ENCODE results near the gene OOSP2. TPM values are rescaled to one million over a fixed set of nuclear protein-coding genes. Genes with fewer than 3 reads are reported as not detected.
"Not testable (repeated sequence)": the region's sequence is repeated elsewhere in the genome, so short reads cannot be mapped to it uniquely, and the experiment has no call there.

OOSP2 gene
- total RNA-seq, 1 donor from 2014 or later, result not detected

GRCh38 chr11:60005360-60005759 lies 34.8 kb upstream of the OOSP2 start:
- intact Hi-C loops (cut with DNase I), result no loop called here
- no peak overlapping the region for H3K27ac ChIP-seq
- no peak for DNase-seq (ENCODE audit: low spot score in 2 of 2)
- H3K36me3 ChIP-seq, result no peaks in the 10 kb centered on the region
- no peaks in the 10 kb centered on the region for H3K27me3 ChIP-seq
- H3K4me1 ChIP-seq, result no peaks in the 10 kb centered on the region
- no peaks in the 10 kb centered on the region for H3K9me3 ChIP-seq
- H3K4me3 ChIP-seq, result no peak overlapping the region
- no peak for TF ChIP-seq CTCF (IDR thresholded peaks at IDR 0.05)

- Histone ChIP-seq H3K4me3 (no peak within 1 kb of the TSS), H3K36me3 (no peaks in the 10 kb centered on the region), H3K27ac (no peak within 1 kb of the TSS), H3K9me3 (no peaks in the 10 kb centered on the region), H3K27me3 (no peaks in the 10 kb centered on the region), H3K4me1 (no peaks in the 10 kb centered on the region)
- no peak for DNase-seq (ENCODE audit: low spot score in 2 of 2)
- TF ChIP-seq CTCF (IDR thresholded peaks at IDR 0.05), result no peak
- intact Hi-C loops (cut with DNase I), result no loop called here
These were observed 23.3 kb upstream of the OOSP2 start, which contains the start of gene OOSP4B for GRCh38 chr11:60016881-60017280. Gene OOSP4B, plus strand, starts transcription at chr11:60017181.

GRCh38 chr11:60018058-60018457 lies 22.2 kb upstream of the OOSP2 start:
- no peaks in the 10 kb centered on the region for H3K9me3 ChIP-seq
- H3K36me3 ChIP-seq, result no peaks in the 10 kb centered on the region
- no peaks in the 10 kb centered on the region for H3K27me3 ChIP-seq
- TF ChIP-seq CTCF (IDR thresholded peaks at IDR 0.05), result no peak
- no peak for DNase-seq (ENCODE audit: low spot score in 2 of 2)
- H3K27ac ChIP-seq, result no peak overlapping the region
- intact Hi-C loops (cut with DNase I), result no loop called here
- no peaks in the 10 kb centered on the region for H3K4me1 ChIP-seq
- no peak overlapping the region for H3K4me3 ChIP-seq

GRCh38 chr11:60020376-60020775 lies 19.8 kb upstream of the OOSP2 start:
- H3K27ac ChIP-seq; intact Hi-C loops (cut with DNase I); H3K27me3 ChIP-seq; H3K36me3 ChIP-seq; H3K4me1 ChIP-seq; H3K9me3 ChIP-seq; H3K4me3 ChIP-seq; DNase-seq (ENCODE audit: low spot score in 2 of 2): not testable (repeated sequence)

GRCh38 chr11:60029015-60029632 lies 11.1 kb upstream of the OOSP2 start:
- H3K4me3 ChIP-seq, result no peak overlapping the region
- no peaks in the 10 kb centered on the region for H3K36me3 ChIP-seq
- no peaks in the 10 kb centered on the region for H3K27me3 ChIP-seq
- no peak overlapping the region for H3K27ac ChIP-seq
- no peak for TF ChIP-seq CTCF (IDR thresholded peaks at IDR 0.05)
- H3K9me3 ChIP-seq, result no peaks in the 10 kb centered on the region
- no peaks in the 10 kb centered on the region for H3K4me1 ChIP-seq
- intact Hi-C loops (cut with DNase I), result no loop called here
- no peak for DNase-seq (ENCODE audit: low spot score in 2 of 2)

GRCh38 chr11:60050422-60050821 lies 10.2 kb downstream of the OOSP2 start:
- intact Hi-C loops (cut with DNase I), result not testable (repeated sequence)

GRCh38 chr11:60050839-60051238 lies 10.6 kb downstream of the OOSP2 start:
- H3K9me3 ChIP-seq; H3K36me3 ChIP-seq; intact Hi-C loops (cut with DNase I); DNase-seq (ENCODE audit: low spot score in 2 of 2); H3K27ac ChIP-seq; H3K27me3 ChIP-seq; H3K4me3 ChIP-seq; H3K4me1 ChIP-seq: not testable (repeated sequence)

More at GRCh38 chr11:60050422-60050821, 10.2 kb downstream of the OOSP2 start:
- H3K27me3 ChIP-seq; H3K4me1 ChIP-seq; H3K9me3 ChIP-seq; H3K36me3 ChIP-seq; H3K4me3 ChIP-seq; H3K27ac ChIP-seq; DNase-seq (ENCODE audit: low spot score in 2 of 2): not testable (repeated sequence)
